AG04449 (cell line): ENCODE data around the gene IMMP2L.
A peak's percentile ranks its signal among the peaks of the same experiment; 100 is the strongest.

Experiments used
- CTCF ChIA-PET: fragments of 350-600 bp; formaldehyde crosslinking; extraction: SDS; loops from one replicate; lab custom pipeline; 2021; ENCODE audit warnings: antibody characterized with exemption; lab: Yijun Ruan, JAX
- POLR2A ChIA-PET: fragments of 400-600, 350-600 bp; formaldehyde crosslinking; extraction: SDS; loops from one replicate; lab custom pipeline; 2020; ENCODE audit warnings: antibody characterized with exemption, inconsistent platforms; lab: Yijun Ruan, JAX
- DNase-seq: peaks from one replicate; pipeline ENCODE4 v3.0.0-alpha.2; 2010; ENCODE audit warnings: low read depth, low spot score
- H3K4me3 ChIP-seq: 2 replicates; pipeline ENCODE4 v1.5.1; 2011; ENCODE audit warnings: low read depth, mild to moderate bottlenecking, control low read depth, low read length
- CTCF ChIP-seq: IDR thresholded peaks from one replicate; pipeline ENCODE4 v1.5.1; 2011; ENCODE audit warnings: mild to moderate bottlenecking, moderate library complexity, low read length, control low read depth, inconsistent platforms; ENCODE audit not compliant: insufficient read depth; ENCODE audit errors: missing control alignments

The IMMP2L gene

DNA sequence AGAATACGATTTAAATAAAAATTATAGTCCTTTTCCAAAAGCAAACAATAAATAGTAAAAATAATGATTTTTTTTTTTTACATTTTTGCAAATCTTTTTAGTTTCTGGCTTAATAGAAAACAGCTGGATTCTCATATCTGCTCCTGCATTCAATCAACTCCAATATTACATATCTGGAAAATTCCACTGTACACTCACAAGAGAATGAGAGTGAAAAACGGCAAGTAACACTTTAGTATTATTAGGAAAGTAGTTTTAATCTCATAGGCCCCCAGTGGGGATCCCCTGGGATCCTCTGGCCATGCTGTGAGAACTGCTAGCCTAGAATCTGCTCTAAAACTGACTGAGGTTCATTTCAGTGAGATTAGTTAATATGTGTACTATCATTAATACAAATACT is 599.9 kb downstream of the IMMP2L start:
- DNase-seq: no peak
- no peak for TF ChIP-seq CTCF

GRCh38 chr7:110960811-110961210 is 601.5 kb downstream of the IMMP2L start:
- no peak for TF ChIP-seq CTCF
- H3K4me3 ChIP-seq: no peak overlapping the region
- ChIA-PET POLR2A (no interaction called here), CTCF (no interaction called here)
- DNase-seq: peak; percentile 47

More for the DNA sequence above, 599.9 kb downstream of the IMMP2L start:
- ChIA-PET CTCF (no interaction called here), POLR2A (no interaction called here)
- no peak overlapping the region for H3K4me3 ChIP-seq

DNA sequence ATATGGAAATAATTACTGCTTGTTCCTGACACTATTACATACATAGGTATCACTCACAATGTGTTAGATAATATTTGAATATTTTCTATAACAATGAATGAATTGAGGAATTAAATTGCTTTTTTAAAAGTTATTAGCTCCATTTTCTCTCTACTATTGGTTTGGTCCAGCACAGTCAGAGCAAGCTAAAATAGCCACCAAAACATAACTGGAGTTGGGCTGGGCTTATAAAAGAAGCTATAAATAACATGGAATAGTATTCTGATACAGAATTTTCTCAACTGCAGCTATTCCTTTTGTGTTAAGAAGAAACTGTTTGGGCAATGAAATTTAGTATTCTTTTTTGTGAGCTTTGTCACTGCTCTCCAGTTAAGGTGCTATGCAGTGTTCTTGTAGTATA is 614.0 kb downstream of the IMMP2L start:
- CTCF ChIA-PET: no interaction called here
- H3K4me3 ChIP-seq: no peak overlapping the region
- POLR2A ChIA-PET: no interaction called here
- no peak for DNase-seq
- no peak for TF ChIP-seq CTCF

DNA sequence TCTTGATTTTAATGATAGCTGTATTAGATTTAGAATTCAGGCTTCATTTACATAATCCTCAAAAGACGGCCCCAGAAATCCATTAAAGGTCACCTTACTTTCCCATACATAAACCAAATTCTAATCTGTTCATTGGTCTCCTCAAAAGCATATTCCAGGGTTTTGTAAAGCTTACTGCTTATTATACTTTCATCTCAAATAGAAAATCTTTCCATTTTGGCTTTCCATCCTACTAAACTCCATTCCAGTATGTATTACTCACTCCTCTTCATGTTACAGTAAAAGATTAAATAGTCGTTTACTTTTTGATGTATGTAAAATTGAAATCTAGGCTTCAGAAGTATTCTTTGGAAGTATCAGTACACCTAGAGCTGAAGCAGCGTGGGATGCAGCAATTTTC is 614.9 kb downstream of the IMMP2L start:
- ChIA-PET POLR2A (no interaction called here), CTCF (no interaction called here)
- no peak for DNase-seq
- no peak for TF ChIP-seq CTCF
- no peak overlapping the region for H3K4me3 ChIP-seq

DNA sequence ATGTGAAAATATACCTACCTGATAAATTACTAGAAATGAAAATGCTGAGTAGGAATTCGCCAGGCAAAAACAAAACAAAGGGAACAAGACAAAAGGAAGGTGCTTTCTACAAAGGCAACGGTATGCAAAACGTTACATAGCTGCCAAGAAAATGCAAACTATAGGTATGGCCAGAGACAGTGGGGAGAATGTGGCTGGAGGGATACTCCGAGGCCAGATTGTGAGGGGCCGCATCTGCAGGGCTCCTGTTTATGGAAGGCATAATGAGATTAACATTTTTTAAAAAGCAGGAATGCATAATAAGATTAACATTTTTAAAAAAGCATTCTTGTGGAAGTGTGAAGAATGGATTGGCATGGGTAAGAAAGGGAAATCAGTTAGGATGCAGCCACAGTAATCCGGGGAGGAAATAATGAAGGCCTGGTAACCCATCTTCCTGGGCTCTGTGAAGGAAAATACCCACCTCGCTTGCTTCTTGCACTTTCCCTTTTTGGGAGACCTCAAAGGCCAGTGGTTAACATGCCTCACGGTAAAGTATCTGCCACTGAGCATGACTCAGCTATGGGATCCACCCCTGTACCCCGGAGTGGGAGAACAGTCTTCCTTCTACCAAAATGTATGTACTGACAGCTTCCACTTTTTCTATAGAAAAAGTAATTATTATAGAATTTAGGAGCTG is 617.2 kb downstream of the IMMP2L start:
- ChIA-PET POLR2A (no interaction called here), CTCF (no interaction called here)
- DNase-seq: no peak
- no peak overlapping the region for H3K4me3 ChIP-seq
- TF ChIP-seq CTCF: no peak

DNA sequence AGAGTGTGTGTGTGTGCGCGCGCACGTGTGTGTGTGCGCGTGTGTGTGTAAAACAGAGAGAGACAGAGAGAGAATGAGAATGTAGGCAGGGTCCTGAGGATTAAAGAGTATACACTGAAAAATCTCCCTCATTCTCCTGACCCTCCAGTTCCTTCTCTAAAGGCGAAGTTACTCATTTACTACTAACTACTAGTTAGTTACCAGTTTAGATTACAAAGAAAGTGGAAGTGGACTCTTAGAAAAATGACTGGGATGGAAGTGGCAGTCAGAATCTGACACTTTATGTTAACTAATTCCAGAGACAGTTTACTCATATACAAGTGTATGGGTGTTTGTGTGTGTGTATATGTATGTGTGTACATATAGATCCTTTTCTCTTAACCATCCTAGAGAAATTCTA is 617.8 kb downstream of the IMMP2L start:
- CTCF ChIA-PET: no interaction called here
- no peak for TF ChIP-seq CTCF
- no peak for DNase-seq
- H3K4me3 ChIP-seq: no peak overlapping the region
- POLR2A ChIA-PET: interaction anchor here (0.8 kb wide), 1 partner anchor 11 kb away, joined by 3 read pairs; no protein-coding TSS in a partner anchor
